ENCODE results near the gene QARS1. TPM values are rescaled to one million over a fixed set of nuclear protein-coding genes. Genes with fewer than 3 reads are reported as not detected.

The QARS1 gene
- total and polyA plus RNA-seq, 2 of the 8 experiments (the other 6 are each of a cell fraction or from before 2014, with no cell fraction given): 353 to 581 TPM

- peaks cover 32 to 57% (median 46%) of the 10 kb centered on the region in 4 experiments for H3K36me3 ChIP-seq (ENCODE audit: control insufficient read depth in 2 of 4, insufficient read depth in 4 of 4, low read length in 3 of 4)
- CTCF ChIA-PET (ENCODE audit: partially characterized antibody): interaction anchor here (0.6 kb wide), 1 partner anchor 242 kb away, joined by 4 read pairs; no protein-coding TSS in a partner anchor
Measured at GRCh38 chr3:49054344-49054862, 50.2 kb downstream of the QARS1 start.

More at GRCh38 chr3:49054344-49054862, 50.2 kb downstream of the QARS1 start:
- DNase-seq (ENCODE audit: low read depth in 1 of 2, low spot score in 2 of 2): no peak
- H4K5ac ChIP-seq (ENCODE audit: insufficient read length, low read depth, low read length): no peak overlapping the region
- no peak overlapping the region for H2AFZ ChIP-seq (ENCODE audit: low read length)
- no peaks in the 10 kb centered on the region for H3K23me2 ChIP-seq (ENCODE audit: low read depth, low read length)
- no peak overlapping the region for H3K18ac ChIP-seq (ENCODE audit: extremely low read depth, low read length)
- no peak overlapping the region for H3K4me2 ChIP-seq (ENCODE audit: insufficient read depth in 1 of 2, low read depth in 2 of 2, low read length in 2 of 2)
- WGBS, 2 experiments (ENCODE audit: extremely low coverage in 1 of 2, insufficient coverage in 1 of 2, insufficient read length in 1 of 2, insufficient replicate concordance in 2 of 2, low coverage in 1 of 2, low lambda C conversion rate in 2 of 2, missing lambda C conversion rate in 1 of 2): 87% methylated on average over 2 of the region's 2 CpGs; no CpG with 5 or more reads in 1 of the 2 experiments
- peaks cover 12% of the 10 kb centered on the region for H3K79me1 ChIP-seq (ENCODE audit: low read depth, low read length)
- H3K56ac ChIP-seq (replicated peaks; ENCODE audit: insufficient read length, low read depth, low read length): no peak overlapping the region
- no peak overlapping the region for H2AK5ac ChIP-seq (ENCODE audit: low read depth, low read length)
- H3K23ac ChIP-seq (ENCODE audit: insufficient read length): no peak overlapping the region
- H2BK120ac ChIP-seq (replicated peaks; ENCODE audit: low read depth, low read length): no peak overlapping the region
- H3K14ac ChIP-seq (ENCODE audit: insufficient read length): no peak overlapping the region
- no peak overlapping the region for H4K8ac ChIP-seq (ENCODE audit: extremely low read depth, insufficient read depth, low read length)
- H3K4me3 ChIP-seq (ENCODE audit: extremely low read depth in 1 of 4, insufficient read depth in 2 of 4, low read depth in 3 of 4, low read length in 4 of 4): no peak overlapping the region
- H3K9ac ChIP-seq (replicated peaks in 1 of 4; ENCODE audit: extremely low read depth in 1 of 4, low read depth in 3 of 4, low read length in 3 of 4): no peak overlapping the region
- FAIRE-seq: no peak
- H4K20me1 ChIP-seq (replicated peaks in 1 of 2; ENCODE audit: control insufficient read depth in 1 of 2, insufficient read depth in 2 of 2, low read length in 2 of 2): peaks cover 0 to 11% of the 10 kb centered on the region in 2 experiments
- peaks cover 0 to 17% of the 10 kb centered on the region in 2 experiments; a peak in 2 of 4 replicates for H3K79me2 ChIP-seq (ENCODE audit: control insufficient read depth in 1 of 2, insufficient read depth in 2 of 2, low read length in 2 of 2)
- POLR2A ChIA-PET (ENCODE audit: partially characterized antibody): interaction anchor here (1.0 to 2.1 kb wide), 3 partner anchors 18 to 39 kb away, joined by 3 to 6 read pairs (median 4); partner anchors contain the start of genes NDUFAF3 and QRICH1
- H3K27ac ChIP-seq (ENCODE audit: low read depth, low read length): no peak overlapping the region
- H4K91ac ChIP-seq (replicated peaks; ENCODE audit: insufficient read length, low read length): no peak overlapping the region
- H2BK5ac ChIP-seq (ENCODE audit: low read depth, low read length): no peak overlapping the region
- no peaks in the 10 kb centered on the region for H3K9me3 ChIP-seq (ENCODE audit: insufficient read depth in 2 of 2, low read depth in 1 of 2, low read length in 1 of 2)
- H3K4me1 ChIP-seq (replicated peaks in 1 of 4; ENCODE audit: control insufficient read depth in 3 of 4, insufficient read depth in 4 of 4, low read length in 3 of 4): no peaks in the 10 kb centered on the region
- H3K4ac ChIP-seq (replicated peaks; ENCODE audit: insufficient read length, low read depth, low read length): no peak overlapping the region
- no peak overlapping the region for H2BK12ac ChIP-seq (ENCODE audit: low read depth, low read length)
- no peaks in the 10 kb centered on the region; a peak in 1 of 7 replicates for H3K27me3 ChIP-seq (replicated peaks in 1 of 4; ENCODE audit: control insufficient read depth in 3 of 4, extremely low read depth in 1 of 4, insufficient read depth in 3 of 4, low read length in 3 of 4)
- H2BK15ac ChIP-seq (ENCODE audit: low read length): no peak overlapping the region
- TF ChIP-seq CBX5 (IDR thresholded peaks at IDR 0.05; ENCODE audit: low read depth, low read length): no peak
- no peak overlapping the region for H2BK20ac ChIP-seq (ENCODE audit: low read length)

All from H1 (cell line).